Measurements from ENCODE around the gene PCDHB10.
"Not testable (repeated sequence)": the region's sequence is repeated elsewhere in the genome, so short reads cannot be mapped to it uniquely, and the experiment has no call there.

PCDHB10 gene

GRCh38 chr5:141180313-141180712, 11.8 kb upstream of the PCDHB10 start:
- Histone ChIP-seq H3F3A (ENCODE audit: insufficient read depth) (no peaks in the 10 kb centered on the region), H3K4me3 (ENCODE audit: insufficient read depth, low read length, poor library complexity, severe bottlenecking) (no peak overlapping the region), H2AFZ (ENCODE audit: low read depth, low read length, severe bottlenecking) (no peak overlapping the region), H4K20me1 (ENCODE audit: low read depth, low read length) (no peaks in the 10 kb centered on the region; the same call in 1 of the 2 replicates), H3K4me2 (ENCODE audit: low read depth, low read length, poor library complexity, severe bottlenecking) (no peak overlapping the region), H3K79me2 (ENCODE audit: insufficient read depth, low read length) (no peaks in the 10 kb centered on the region), H3K9me3 (ENCODE audit: insufficient read depth, low read length) (no peaks in the 10 kb centered on the region), H3K36me3 (ENCODE audit: low read length) (no peaks in the 10 kb centered on the region), H3K27ac (ENCODE audit: low read depth, low read length) (no peak overlapping the region), H3K27me3 (ENCODE audit: low read length) (peaks cover 3% of the 10 kb centered on the region; the same call in 1 of the 2 replicates), H3K9ac (ENCODE audit: low read length) (no peak overlapping the region), H3K9me2 (replicated peaks; ENCODE audit: insufficient read depth, low read length) (no peaks in the 10 kb centered on the region)
- no peak for TF ChIP-seq EZH2phosphoT487 (conservative IDR thresholded peaks at IDR 0.05; ENCODE audit: low read length)
- no peak for TF ChIP-seq CTCF (IDR thresholded peaks at IDR 0.05; ENCODE audit: insufficient read depth, low read length, poor library complexity, severe bottlenecking)

GRCh38 chr5:141182248-141182647, 9.9 kb upstream of the PCDHB10 start, which contains the start of gene PCDHB16:
TSS of gene PCDHB16 (plus strand) at chr5:141182387. CDS start at chr5:141182560, 173 bp downstream.
- no peaks in the 10 kb centered on the region for H3K9me3 ChIP-seq (ENCODE audit: insufficient read depth, low read length)
- TF ChIP-seq EZH2phosphoT487 (conservative IDR thresholded peaks at IDR 0.05; ENCODE audit: low read length) = no peak
- TF ChIP-seq CTCF (IDR thresholded peaks at IDR 0.05; ENCODE audit: insufficient read depth, low read length, poor library complexity, severe bottlenecking) = peak; percentile 62
- H3K36me3 ChIP-seq (ENCODE audit: low read length) = no peaks in the 10 kb centered on the region
- no peak within 1 kb of the TSS for H3K4me2 ChIP-seq (ENCODE audit: low read depth, low read length, poor library complexity, severe bottlenecking)
- H3K27ac ChIP-seq (ENCODE audit: low read depth, low read length) = no peak within 1 kb of the TSS
- no peak within 1 kb of the TSS for H3K4me3 ChIP-seq (ENCODE audit: insufficient read depth, low read length, poor library complexity, severe bottlenecking)
- H3F3A ChIP-seq (ENCODE audit: insufficient read depth) = no peaks in the 10 kb centered on the region
- H3K9ac ChIP-seq (ENCODE audit: low read length) = no peak within 1 kb of the TSS
- H3K9me2 ChIP-seq (replicated peaks; ENCODE audit: insufficient read depth, low read length) = no peaks in the 10 kb centered on the region
- no peaks in the 10 kb centered on the region for H3K79me2 ChIP-seq (ENCODE audit: insufficient read depth, low read length)
- no peak within 1 kb of the TSS for H2AFZ ChIP-seq (ENCODE audit: low read depth, low read length, severe bottlenecking)
- no peaks in the 10 kb centered on the region for H3K27me3 ChIP-seq (ENCODE audit: low read length)
- no peaks in the 10 kb centered on the region for H4K20me1 ChIP-seq (ENCODE audit: low read depth, low read length)

GRCh38 chr5:141184117-141184855, 7.9 kb upstream of the PCDHB10 start:
- H3K4me3 ChIP-seq (ENCODE audit: insufficient read depth, low read length, poor library complexity, severe bottlenecking); H4K20me1 ChIP-seq (ENCODE audit: low read depth, low read length); H3F3A ChIP-seq (ENCODE audit: insufficient read depth); H3K27ac ChIP-seq (ENCODE audit: low read depth, low read length); H3K4me2 ChIP-seq (ENCODE audit: low read depth, low read length, poor library complexity, severe bottlenecking); H3K9me2 ChIP-seq (replicated peaks; ENCODE audit: insufficient read depth, low read length); H3K27me3 ChIP-seq (ENCODE audit: low read length); H2AFZ ChIP-seq (ENCODE audit: low read depth, low read length, severe bottlenecking); H3K79me2 ChIP-seq (ENCODE audit: insufficient read depth, low read length); H3K9me3 ChIP-seq (ENCODE audit: insufficient read depth, low read length); H3K9ac ChIP-seq (ENCODE audit: low read length); H3K36me3 ChIP-seq (ENCODE audit: low read length): not testable (repeated sequence)

GRCh38 chr5:141186897-141187512, 5.1 kb upstream of the PCDHB10 start, which contains the start of gene PCDHB9:
TSS of gene PCDHB9 (plus strand) at chr5:141187161. CDS start at chr5:141187319, 158 bp downstream.
- no peaks in the 10 kb centered on the region for H3K9me3 ChIP-seq (ENCODE audit: insufficient read depth, low read length)
- peak within 1 kb of the TSS; percentile 58 for H3K4me2 ChIP-seq (ENCODE audit: low read depth, low read length, poor library complexity, severe bottlenecking)
- no peaks in the 10 kb centered on the region for H3K27me3 ChIP-seq (ENCODE audit: low read length)
- TF ChIP-seq EZH2phosphoT487 (conservative IDR thresholded peaks at IDR 0.05; ENCODE audit: low read length) (no peak), CTCF (IDR thresholded peaks at IDR 0.05; ENCODE audit: insufficient read depth, low read length, poor library complexity, severe bottlenecking) (peak; percentile 98)
- H4K20me1 ChIP-seq (ENCODE audit: low read depth, low read length) = no peaks in the 10 kb centered on the region
- H3K9ac ChIP-seq (ENCODE audit: low read length) = peak within 1 kb of the TSS; percentile 33; the same call in 1 of the 2 replicates
- H2AFZ ChIP-seq (ENCODE audit: low read depth, low read length, severe bottlenecking) = peak within 1 kb of the TSS; percentile 80
- no peaks in the 10 kb centered on the region for H3K79me2 ChIP-seq (ENCODE audit: insufficient read depth, low read length)
- H3K27ac ChIP-seq (ENCODE audit: low read depth, low read length) = no peak within 1 kb of the TSS
- no peak within 1 kb of the TSS for H3K4me3 ChIP-seq (ENCODE audit: insufficient read depth, low read length, poor library complexity, severe bottlenecking)
- H3K36me3 ChIP-seq (ENCODE audit: low read length) = no peaks in the 10 kb centered on the region
- no peaks in the 10 kb centered on the region for H3K9me2 ChIP-seq (replicated peaks; ENCODE audit: insufficient read depth, low read length)
- no peaks in the 10 kb centered on the region for H3F3A ChIP-seq (ENCODE audit: insufficient read depth)

GRCh38 chr5:141188682-141189081, 3.5 kb upstream of the PCDHB10 start:
- H2AFZ ChIP-seq (ENCODE audit: low read depth, low read length, severe bottlenecking); H3K4me3 ChIP-seq (ENCODE audit: insufficient read depth, low read length, poor library complexity, severe bottlenecking); H3K36me3 ChIP-seq (ENCODE audit: low read length); H3K9ac ChIP-seq (ENCODE audit: low read length); H3K79me2 ChIP-seq (ENCODE audit: insufficient read depth, low read length); H3F3A ChIP-seq (ENCODE audit: insufficient read depth); H3K4me2 ChIP-seq (ENCODE audit: low read depth, low read length, poor library complexity, severe bottlenecking); H4K20me1 ChIP-seq (ENCODE audit: low read depth, low read length); H3K9me2 ChIP-seq (replicated peaks; ENCODE audit: insufficient read depth, low read length); H3K27me3 ChIP-seq (ENCODE audit: low read length); H3K27ac ChIP-seq (ENCODE audit: low read depth, low read length); H3K9me3 ChIP-seq (ENCODE audit: insufficient read depth, low read length): not testable (repeated sequence)

All from SU-DHL-6 (cell line).